Measurements from ENCODE around the gene MTHFD1L.

GRCh38 chr6:150999107-150999506 is 133.6 kb downstream of the MTHFD1L start:
- TF ChIP-seq, protein P1, sequence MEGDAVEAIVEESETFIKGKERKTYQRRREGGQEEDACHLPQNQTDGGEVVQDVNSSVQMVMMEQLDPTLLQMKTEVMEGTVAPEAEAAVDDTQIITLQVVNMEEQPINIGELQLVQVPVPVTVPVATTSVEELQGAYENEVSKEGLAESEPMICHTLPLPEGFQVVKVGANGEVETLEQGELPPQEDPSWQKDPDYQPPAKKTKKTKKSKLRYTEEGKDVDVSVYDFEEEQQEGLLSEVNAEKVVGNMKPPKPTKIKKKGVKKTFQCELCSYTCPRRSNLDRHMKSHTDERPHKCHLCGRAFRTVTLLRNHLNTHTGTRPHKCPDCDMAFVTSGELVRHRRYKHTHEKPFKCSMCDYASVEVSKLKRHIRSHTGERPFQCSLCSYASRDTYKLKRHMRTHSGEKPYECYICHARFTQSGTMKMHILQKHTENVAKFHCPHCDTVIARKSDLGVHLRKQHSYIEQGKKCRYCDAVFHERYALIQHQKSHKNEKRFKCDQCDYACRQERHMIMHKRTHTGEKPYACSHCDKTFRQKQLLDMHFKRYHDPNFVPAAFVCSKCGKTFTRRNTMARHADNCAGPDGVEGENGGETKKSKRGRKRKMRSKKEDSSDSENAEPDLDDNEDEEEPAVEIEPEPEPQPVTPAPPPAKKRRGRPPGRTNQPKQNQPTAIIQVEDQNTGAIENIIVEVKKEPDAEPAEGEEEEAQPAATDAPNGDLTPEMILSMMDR (IDR thresholded peaks at IDR 0.05 in 4 of 5, conservative IDR thresholded peaks at IDR 0.05 in 1 of 5) = no peak
- no peak for TF ChIP-seq POLR2A (IDR thresholded peaks at IDR 0.05)
